ENCODE measurements around the gene SPSB2. TPM values are rescaled to one million over a fixed set of nuclear protein-coding genes. Genes with fewer than 3 reads are reported as not detected.

SPSB2 gene, protein sequence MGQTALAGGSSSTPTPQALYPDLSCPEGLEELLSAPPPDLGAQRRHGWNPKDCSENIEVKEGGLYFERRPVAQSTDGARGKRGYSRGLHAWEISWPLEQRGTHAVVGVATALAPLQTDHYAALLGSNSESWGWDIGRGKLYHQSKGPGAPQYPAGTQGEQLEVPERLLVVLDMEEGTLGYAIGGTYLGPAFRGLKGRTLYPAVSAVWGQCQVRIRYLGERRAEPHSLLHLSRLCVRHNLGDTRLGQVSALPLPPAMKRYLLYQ
- 6.2 and 7.0 TPM in 2 replicates for total RNA-seq
- long read RNA-seq, partial matches to known transcripts = 1 of 3 reads
- long read RNA-seq, other reads (novel, unspliced or antisense) = 2 of 3 reads

DNA sequence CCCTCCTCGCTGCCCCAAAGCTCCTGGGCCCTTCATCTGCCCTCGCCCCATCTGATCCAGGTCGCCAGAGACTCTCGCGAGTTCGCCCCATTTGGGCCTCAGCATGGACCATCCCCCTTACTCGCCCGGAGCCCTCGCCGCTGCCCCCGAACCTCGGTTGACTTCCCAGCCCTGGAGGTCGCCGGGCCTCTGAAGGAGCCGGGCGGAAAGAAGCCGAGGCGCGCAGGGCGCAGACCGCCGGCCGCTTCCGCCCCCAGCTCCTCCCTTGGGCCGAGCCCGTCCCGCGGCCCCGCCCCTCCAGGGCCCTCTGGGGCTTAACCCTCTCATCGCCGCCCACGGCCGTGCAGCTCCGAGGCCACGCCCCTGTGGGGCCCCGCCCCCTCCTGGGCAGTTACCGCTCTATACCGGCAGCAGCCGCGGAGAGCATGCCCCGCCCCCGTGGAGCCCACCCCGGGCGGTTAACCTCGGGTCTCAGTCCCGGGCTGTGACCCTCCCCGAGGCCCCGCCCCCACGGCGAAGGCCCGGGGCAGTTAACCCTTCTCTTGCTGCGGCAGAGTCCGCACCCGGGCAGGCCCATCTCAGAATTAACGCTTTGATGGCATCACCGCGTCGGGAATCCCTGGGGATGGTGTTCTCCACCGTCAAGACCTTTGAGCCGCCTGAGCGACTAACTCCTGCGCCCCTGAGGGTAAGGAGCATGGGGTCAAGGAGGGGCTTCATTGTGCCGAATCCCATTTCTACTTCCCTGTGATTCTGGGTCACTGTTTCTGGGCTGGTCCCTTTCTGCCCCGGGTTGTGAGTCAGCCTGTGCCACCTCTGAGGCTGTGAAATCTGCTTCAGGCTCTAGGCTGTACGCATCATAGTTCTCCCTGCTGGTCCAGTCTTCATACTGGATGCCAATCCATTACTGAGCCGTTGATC lies at the start of gene SPSB2:
TSS of gene SPSB2 (minus strand) at position 210 of the 921 bp plus-strand sequence. CDS start 402 bp downstream, outside the sequence.
- H3K36me3 Mint-ChIP-seq (ENCODE audit: low read depth) = peaks cover 26% of the 10 kb centered on the region
- DNase-seq (ENCODE audit: low read depth, low spot score) = peak; percentile 100
- H3K9me3 Mint-ChIP-seq = no peaks in the 10 kb centered on the region
- peaks cover 42% of the 10 kb centered on the region for H3K4me1 Mint-ChIP-seq
- TF ChIP-seq CTCF (conservative IDR thresholded peaks at IDR 0.05) = no peak
- peaks cover 15% of the 10 kb centered on the region for H3K27me3 Mint-ChIP-seq (ENCODE audit: low read depth)
- peak within 1 kb of the TSS; percentile 97 for H3K4me3 Mint-ChIP-seq
- H3K27ac Mint-ChIP-seq (ENCODE audit: unreplicated experiment) = peak within 1 kb of the TSS; percentile 50

- no peak for DNase-seq (ENCODE audit: low read depth, low spot score)
- peaks cover 50% of the 10 kb centered on the region for H3K4me1 Mint-ChIP-seq
- no peak for TF ChIP-seq CTCF (conservative IDR thresholded peaks at IDR 0.05)
- no peaks in the 10 kb centered on the region for H3K9me3 Mint-ChIP-seq
- H3K27ac Mint-ChIP-seq (ENCODE audit: unreplicated experiment) = no peak overlapping the region
- peaks cover 3% of the 10 kb centered on the region for H3K36me3 Mint-ChIP-seq (ENCODE audit: low read depth)
- H3K27me3 Mint-ChIP-seq (ENCODE audit: low read depth) = no peaks in the 10 kb centered on the region
- H3K4me3 Mint-ChIP-seq = peak overlapping the region; percentile 34
These were observed 49.2 kb upstream of the SPSB2 start for GRCh38 chr12:6921996-6922946.

DNA sequence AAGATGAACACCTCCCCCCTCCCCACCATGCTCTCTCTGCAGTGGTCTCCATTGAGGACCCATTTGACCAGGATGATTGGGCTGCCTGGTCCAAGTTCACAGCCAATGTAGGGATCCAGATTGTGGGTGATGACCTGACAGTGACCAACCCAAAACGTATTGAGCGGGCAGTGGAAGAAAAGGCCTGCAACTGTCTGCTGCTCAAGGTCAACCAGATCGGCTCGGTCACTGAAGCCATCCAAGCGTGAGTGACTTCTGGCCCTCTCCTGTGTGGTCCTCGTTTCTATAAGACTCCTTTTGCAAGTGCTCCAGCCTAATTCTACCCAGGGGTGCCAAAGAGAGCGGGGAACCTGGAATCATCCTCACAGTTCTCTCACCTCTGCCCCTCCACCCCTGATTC lies 48.4 kb upstream of the SPSB2 start:
- H3K27me3 Mint-ChIP-seq (ENCODE audit: low read depth) = no peaks in the 10 kb centered on the region
- peak overlapping the region; percentile 34 for H3K4me3 Mint-ChIP-seq
- DNase-seq (ENCODE audit: low read depth, low spot score) = no peak
- H3K36me3 Mint-ChIP-seq (ENCODE audit: low read depth) = peaks cover 3% of the 10 kb centered on the region
- no peak for TF ChIP-seq CTCF (conservative IDR thresholded peaks at IDR 0.05)
- H3K9me3 Mint-ChIP-seq = no peaks in the 10 kb centered on the region
- H3K4me1 Mint-ChIP-seq = peaks cover 42% of the 10 kb centered on the region
- H3K27ac Mint-ChIP-seq (ENCODE audit: unreplicated experiment) = no peak overlapping the region

DNA sequence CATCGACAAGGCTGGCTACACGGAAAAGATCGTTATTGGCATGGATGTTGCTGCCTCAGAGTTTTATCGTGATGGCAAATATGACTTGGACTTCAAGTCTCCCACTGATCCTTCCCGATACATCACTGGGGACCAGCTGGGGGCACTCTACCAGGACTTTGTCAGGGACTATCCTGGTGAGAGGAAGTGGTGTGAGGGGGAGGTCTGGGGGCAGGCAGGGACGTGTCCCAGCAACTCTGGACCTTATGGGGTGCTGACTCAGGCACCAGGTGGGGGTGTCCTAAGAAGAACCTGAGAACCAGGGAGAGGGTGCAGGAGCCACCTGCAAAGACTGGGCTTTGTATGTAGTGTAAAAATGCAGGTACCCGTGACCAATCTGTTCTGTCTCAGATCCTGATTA lies 46.5 kb upstream of the SPSB2 start:
- H3K27ac Mint-ChIP-seq (ENCODE audit: unreplicated experiment) = peak overlapping the region; percentile 63
- peaks cover 35% of the 10 kb centered on the region for H3K4me1 Mint-ChIP-seq
- TF ChIP-seq CTCF (conservative IDR thresholded peaks at IDR 0.05) = no peak
- no peaks in the 10 kb centered on the region for H3K9me3 Mint-ChIP-seq
- no peak for DNase-seq (ENCODE audit: low read depth, low spot score)
- peak overlapping the region; percentile 52 for H3K4me3 Mint-ChIP-seq
- H3K27me3 Mint-ChIP-seq (ENCODE audit: low read depth) = peaks cover 7% of the 10 kb centered on the region
- H3K36me3 Mint-ChIP-seq (ENCODE audit: low read depth) = peaks cover 3% of the 10 kb centered on the region

All from neural crest cell (in vitro differentiated cells).